NOMO-1 (cell line): ENCODE data around the gene ACP1.
"Not testable (repeated sequence)": the region's sequence is repeated elsewhere in the genome, so short reads cannot be mapped to it uniquely, and the experiment has no call there.

Source experiments
- DNase-seq, 2 experiments: peaks; one replicate each; lab custom pipeline; 2025; ENCODE audit not compliant: unreplicated experiment in 2 of 2; lab: John Stamatoyannopoulos, UW

Gene ACP1

GRCh38 chr2:309148-309953 is 44.6 kb downstream of the ACP1 start:
- DNase-seq: no peak

- DNase-seq: no peak
These were observed 45.3 kb downstream of the ACP1 start for GRCh38 chr2:309954-310510.

- no peak for DNase-seq
These were observed 46.2 kb downstream of the ACP1 start for GRCh38 chr2:310994-311393.

- DNase-seq: no peak
These were observed 49.2 kb downstream of the ACP1 start for GRCh38 chr2:313991-314390.

- no peak for DNase-seq
These were observed 50.0 kb downstream of the ACP1 start for GRCh38 chr2:314561-315336.

GRCh38 chr2:315925-316324 is 51.2 kb downstream of the ACP1 start:
- not testable (repeated sequence) for DNase-seq

GRCh38 chr2:316381-316780 is 51.6 kb downstream of the ACP1 start:
- DNase-seq: no peak

- DNase-seq: no peak
These were observed 53.0 kb downstream of the ACP1 start for GRCh38 chr2:317501-318424.

- no peak for DNase-seq
These were observed 54.4 kb downstream of the ACP1 start for GRCh38 chr2:319059-319600.

- no peak for DNase-seq
These were observed 55.8 kb downstream of the ACP1 start for GRCh38 chr2:320561-320960.

- DNase-seq: no peak
These were observed 57.6 kb downstream of the ACP1 start for GRCh38 chr2:322326-322725.

GRCh38 chr2:323035-323434 is 58.3 kb downstream of the ACP1 start:
- DNase-seq: no peak
